ENCODE measurements around the gene SART3. TPM values are rescaled to one million over a fixed set of nuclear protein-coding genes. Genes with fewer than 3 reads are reported as not detected.

Gene SART3
- total RNA-seq, 1 experiment from 2014 or later, result 89.4 TPM

- H3K79me1 ChIP-seq (ENCODE audit: insufficient read depth, low read depth, low read length, poor library complexity, severe bottlenecking), result no peaks in the 10 kb centered on the region
- DNase-seq, result no peak
- H4K91ac ChIP-seq (ENCODE audit: insufficient read length, low read depth, low read length), result no peak overlapping the region
- no peak overlapping the region for H3K9ac ChIP-seq (ENCODE audit: extremely low read depth, insufficient read length, low read length)
- no peak overlapping the region for H2BK120ac ChIP-seq (ENCODE audit: low read depth, low read length, poor library complexity, severe bottlenecking)
- no peak overlapping the region for H3K14ac ChIP-seq (ENCODE audit: insufficient read depth, low read length)
- H4K20me1 ChIP-seq (ENCODE audit: control insufficient read depth, insufficient read depth, insufficient read length), result no peaks in the 10 kb centered on the region
- H2AK5ac ChIP-seq (ENCODE audit: insufficient read length, low read length), result no peak overlapping the region
- no peak overlapping the region for H3K4me3 Mint-ChIP-seq
- H3K27me3 ChIP-seq (ENCODE audit: insufficient read depth, low read length), result no peaks in the 10 kb centered on the region
- no peak overlapping the region for H3K4ac ChIP-seq (ENCODE audit: low read depth, low read length)
- H3K18ac ChIP-seq (ENCODE audit: insufficient read length, low read depth, low read length), result no peak overlapping the region
- H2AFZ ChIP-seq (ENCODE audit: low read length), result no peak overlapping the region
- no peaks in the 10 kb centered on the region for H3K27me3 Mint-ChIP-seq (ENCODE audit: low read depth)
- H2BK5ac ChIP-seq (ENCODE audit: insufficient read length, low read length), result no peak overlapping the region
- TF ChIP-seq CTCF (conservative IDR thresholded peaks at IDR 0.05), result no peak
- no peak overlapping the region for H3K23ac ChIP-seq (ENCODE audit: insufficient read length, low read depth, low read length)
- H3K36me3 Mint-ChIP-seq (ENCODE audit: insufficient read depth in 1 of 3, low read depth in 3 of 3), result peaks cover 28 to 53% (median 43%) of the 10 kb centered on the region in 3 experiments; a peak in 6 of 7 replicates
- H2BK15ac ChIP-seq (ENCODE audit: low read depth, low read length), result no peak overlapping the region
- no peak overlapping the region for H3K56ac ChIP-seq (ENCODE audit: insufficient read length, low read depth, low read length)
- no peak overlapping the region for H4K5ac ChIP-seq (ENCODE audit: insufficient read length, low read depth, low read length)
- H3K27ac Mint-ChIP-seq, result peak overlapping the region in 1 of 3 experiments; percentile 77; a peak in 1 of 7 replicates
- H3K4me1 Mint-ChIP-seq, result peaks cover 8 to 9% of the 10 kb centered on the region in 2 experiments
- H3K4me1 ChIP-seq (ENCODE audit: insufficient read depth, low read length), result no peaks in the 10 kb centered on the region
- peaks cover 16% of the 10 kb centered on the region; the same call in 1 of the 2 replicates for H3K79me2 ChIP-seq (ENCODE audit: insufficient read depth, low read length)
- no peaks in the 10 kb centered on the region for H3K9me3 Mint-ChIP-seq
- H2BK20ac ChIP-seq (ENCODE audit: low read depth, low read length, poor library complexity, severe bottlenecking), result no peak overlapping the region
- H2BK12ac ChIP-seq (ENCODE audit: insufficient read length, low read depth, low read length), result no peak overlapping the region
- peaks cover 2% of the 10 kb centered on the region for H3K23me2 ChIP-seq (ENCODE audit: insufficient read length, low read depth, low read length, poor library complexity, severe bottlenecking)
- H3K27ac ChIP-seq (ENCODE audit: insufficient read length, low read depth, low read length), result no peak overlapping the region
- WGBS (ENCODE audit: extremely low coverage, insufficient read length, low lambda C conversion rate), result no CpG with 5 or more reads among the region's 7 CpGs
- no peak overlapping the region for H3K4me2 ChIP-seq (ENCODE audit: insufficient read depth, insufficient read length, low read length)
- no peak overlapping the region for H4K8ac ChIP-seq (replicated peaks; ENCODE audit: insufficient read length, low read depth, low read length)
- no peaks in the 10 kb centered on the region for H3K9me3 ChIP-seq (ENCODE audit: control insufficient read depth, low read depth, low read length)
- no peak overlapping the region for H3T11ph ChIP-seq (ENCODE audit: low read length)
Measured at GRCh38 chr12:108548954-108549521, 11.9 kb downstream of the SART3 start.

All from H9 (cell line).